Measurements from ENCODE around the gene NOL9. TPM values are rescaled to one million over a fixed set of nuclear protein-coding genes. Genes with fewer than 3 reads are reported as not detected.
A peak's percentile ranks its signal among the peaks of the same experiment; 100 is the strongest.

Gene NOL9
- total and polyA plus RNA-seq, 2 of the 13 experiments (the other 11 are each of a cell fraction or from before 2014, with no cell fraction given) = 18.0 to 24.7 TPM

DNA sequence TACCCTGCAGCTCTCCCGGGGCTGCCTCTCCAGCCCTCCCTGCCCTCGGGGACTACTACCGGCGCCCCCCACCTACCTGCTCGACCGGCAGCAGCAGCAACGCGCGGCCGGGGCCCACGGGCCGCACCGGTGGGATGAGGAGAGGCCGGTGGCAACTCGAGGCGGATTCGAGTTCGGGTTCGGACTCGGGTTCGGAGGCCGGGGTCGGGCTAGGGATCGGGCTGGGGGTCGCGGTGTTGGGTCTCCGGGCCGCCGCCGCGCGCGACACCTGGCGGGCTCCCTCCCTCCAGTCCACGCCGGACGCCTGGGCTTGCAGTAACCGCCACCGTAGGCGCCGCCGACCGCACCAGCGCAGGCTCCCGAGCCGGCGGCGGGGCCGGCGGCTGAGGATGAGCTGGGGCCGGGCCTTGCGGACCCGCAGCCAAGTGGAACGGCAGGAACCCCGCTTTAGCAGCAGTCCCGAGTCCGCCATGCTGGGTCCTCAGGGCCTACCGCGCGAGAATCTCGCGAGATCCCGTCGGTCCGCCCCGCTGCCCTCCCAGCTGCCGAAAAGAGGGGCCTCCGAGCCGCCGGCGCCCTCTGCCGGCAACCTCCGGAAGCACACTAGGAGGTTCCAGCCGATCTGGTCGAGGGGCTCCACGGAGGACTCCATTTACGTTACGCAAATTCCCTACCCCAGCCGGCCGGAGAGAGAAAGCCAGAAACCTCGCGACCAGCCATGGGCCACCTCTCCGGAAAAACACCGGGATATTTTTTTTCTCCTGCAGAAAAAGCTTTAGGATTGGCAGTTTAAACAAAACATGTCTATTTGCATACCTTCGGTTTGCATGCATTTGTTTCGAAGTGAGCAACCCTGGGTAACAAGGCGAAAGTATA, at the start of gene NOL9 (continued):
- peak; percentile 53 for TF ChIP-seq REPIN1 (CRISPR knock-in tag; IDR thresholded peaks at IDR 0.05; ENCODE audit: borderline replicate concordance, low read depth)
- no peak for TF ChIP-seq ONECUT2 (CRISPR knock-in tag; IDR thresholded peaks at IDR 0.05)
- TF ChIP-seq, protein P1, sequence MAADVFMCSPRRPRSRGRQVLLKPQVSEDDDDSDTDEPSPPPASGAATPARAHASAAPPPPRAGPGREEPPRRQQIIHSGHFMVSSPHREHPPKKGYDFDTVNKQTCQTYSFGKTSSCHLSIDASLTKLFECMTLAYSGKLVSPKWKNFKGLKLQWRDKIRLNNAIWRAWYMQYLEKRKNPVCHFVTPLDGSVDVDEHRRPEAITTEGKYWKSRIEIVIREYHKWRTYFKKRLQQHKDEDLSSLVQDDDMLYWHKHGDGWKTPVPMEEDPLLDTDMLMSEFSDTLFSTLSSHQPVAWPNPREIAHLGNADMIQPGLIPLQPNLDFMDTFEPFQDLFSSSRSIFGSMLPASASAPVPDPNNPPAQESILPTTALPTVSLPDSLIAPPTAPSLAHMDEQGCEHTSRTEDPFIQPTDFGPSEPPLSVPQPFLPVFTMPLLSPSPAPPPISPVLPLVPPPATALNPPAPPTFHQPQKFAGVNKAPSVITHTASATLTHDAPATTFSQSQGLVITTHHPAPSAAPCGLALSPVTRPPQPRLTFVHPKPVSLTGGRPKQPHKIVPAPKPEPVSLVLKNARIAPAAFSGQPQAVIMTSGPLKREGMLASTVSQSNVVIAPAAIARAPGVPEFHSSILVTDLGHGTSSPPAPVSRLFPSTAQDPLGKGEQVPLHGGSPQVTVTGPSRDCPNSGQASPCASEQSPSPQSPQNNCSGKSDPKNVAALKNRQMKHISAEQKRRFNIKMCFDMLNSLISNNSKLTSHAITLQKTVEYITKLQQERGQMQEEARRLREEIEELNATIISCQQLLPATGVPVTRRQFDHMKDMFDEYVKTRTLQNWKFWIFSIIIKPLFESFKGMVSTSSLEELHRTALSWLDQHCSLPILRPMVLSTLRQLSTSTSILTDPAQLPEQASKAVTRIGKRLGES (CRISPR knock-in tag; IDR thresholded peaks at IDR 0.05; ENCODE audit: borderline replicate concordance) = 0 out of 2 replicates have a peak, but pooled peaks have one; percentile 51
- no peak for TF ChIP-seq ZNF605 (CRISPR knock-in tag; IDR thresholded peaks at IDR 0.05)
- no peak for TF ChIP-seq ZNF570 (CRISPR knock-in tag; IDR thresholded peaks at IDR 0.05; ENCODE audit: borderline replicate concordance)
- TF ChIP-seq ZNF510 (CRISPR knock-in tag; IDR thresholded peaks at IDR 0.05; ENCODE audit: low read depth) = no peak
- TF ChIP-seq MTF2 (CRISPR knock-in tag; IDR thresholded peaks at IDR 0.05; ENCODE audit: borderline replicate concordance) = peak; percentile 74; the same call in 1 of the 2 replicates
- TF ChIP-seq, protein P2, sequence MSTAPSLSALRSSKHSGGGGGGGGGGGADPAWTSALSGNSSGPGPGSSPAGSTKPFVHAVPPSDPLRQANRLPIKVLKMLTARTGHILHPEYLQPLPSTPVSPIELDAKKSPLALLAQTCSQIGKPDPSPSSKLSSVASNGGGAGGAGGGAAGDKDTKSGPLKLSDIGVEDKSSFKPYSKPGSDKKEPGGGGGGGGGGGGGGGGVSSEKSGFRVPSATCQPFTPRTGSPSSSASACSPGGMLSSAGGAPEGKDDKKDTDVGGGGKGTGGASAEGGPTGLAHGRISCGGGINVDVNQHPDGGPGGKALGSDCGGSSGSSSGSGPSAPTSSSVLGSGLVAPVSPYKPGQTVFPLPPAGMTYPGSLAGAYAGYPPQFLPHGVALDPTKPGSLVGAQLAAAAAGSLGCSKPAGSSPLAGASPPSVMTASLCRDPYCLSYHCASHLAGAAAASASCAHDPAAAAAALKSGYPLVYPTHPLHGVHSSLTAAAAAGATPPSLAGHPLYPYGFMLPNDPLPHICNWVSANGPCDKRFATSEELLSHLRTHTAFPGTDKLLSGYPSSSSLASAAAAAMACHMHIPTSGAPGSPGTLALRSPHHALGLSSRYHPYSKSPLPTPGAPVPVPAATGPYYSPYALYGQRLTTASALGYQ (CRISPR knock-in tag; IDR thresholded peaks at IDR 0.05) = peak; percentile 78
- no peak for TF ChIP-seq STAT5B (CRISPR knock-in tag; IDR thresholded peaks at IDR 0.05)
- TF ChIP-seq, protein P3, sequence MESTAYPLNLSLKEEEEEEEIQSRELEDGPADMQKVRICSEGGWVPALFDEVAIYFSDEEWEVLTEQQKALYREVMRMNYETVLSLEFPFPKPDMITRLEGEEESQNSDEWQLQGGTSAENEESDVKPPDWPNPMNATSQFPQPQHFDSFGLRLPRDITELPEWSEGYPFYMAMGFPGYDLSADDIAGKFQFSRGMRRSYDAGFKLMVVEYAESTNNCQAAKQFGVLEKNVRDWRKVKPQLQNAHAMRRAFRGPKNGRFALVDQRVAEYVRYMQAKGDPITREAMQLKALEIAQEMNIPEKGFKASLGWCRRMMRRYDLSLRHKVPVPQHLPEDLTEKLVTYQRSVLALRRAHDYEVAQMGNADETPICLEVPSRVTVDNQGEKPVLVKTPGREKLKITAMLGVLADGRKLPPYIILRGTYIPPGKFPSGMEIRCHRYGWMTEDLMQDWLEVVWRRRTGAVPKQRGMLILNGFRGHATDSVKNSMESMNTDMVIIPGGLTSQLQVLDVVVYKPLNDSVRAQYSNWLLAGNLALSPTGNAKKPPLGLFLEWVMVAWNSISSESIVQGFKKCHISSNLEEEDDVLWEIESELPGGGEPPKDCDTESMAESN (CRISPR knock-in tag; conservative IDR thresholded peaks at IDR 0.05) = peak; percentile 79
- TF ChIP-seq GATA4 (IDR thresholded peaks at IDR 0.05; ENCODE audit: borderline replicate concordance, low read depth) = no peak
- TF ChIP-seq, protein P4, sequence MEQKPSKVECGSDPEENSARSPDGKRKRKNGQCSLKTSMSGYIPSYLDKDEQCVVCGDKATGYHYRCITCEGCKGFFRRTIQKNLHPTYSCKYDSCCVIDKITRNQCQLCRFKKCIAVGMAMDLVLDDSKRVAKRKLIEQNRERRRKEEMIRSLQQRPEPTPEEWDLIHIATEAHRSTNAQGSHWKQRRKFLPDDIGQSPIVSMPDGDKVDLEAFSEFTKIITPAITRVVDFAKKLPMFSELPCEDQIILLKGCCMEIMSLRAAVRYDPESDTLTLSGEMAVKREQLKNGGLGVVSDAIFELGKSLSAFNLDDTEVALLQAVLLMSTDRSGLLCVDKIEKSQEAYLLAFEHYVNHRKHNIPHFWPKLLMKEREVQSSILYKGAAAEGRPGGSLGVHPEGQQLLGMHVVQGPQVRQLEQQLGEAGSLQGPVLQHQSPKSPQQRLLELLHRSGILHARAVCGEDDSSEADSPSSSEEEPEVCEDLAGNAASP (CRISPR knock-in tag; IDR thresholded peaks at IDR 0.05; ENCODE audit: borderline replicate concordance) = 0 out of 2 replicates have a peak, but pooled peaks have one; percentile 41
- no peak for TF ChIP-seq ZNF12 (CRISPR knock-in tag; IDR thresholded peaks at IDR 0.05)
- TF ChIP-seq ZNF484 (CRISPR knock-in tag; IDR thresholded peaks at IDR 0.05; ENCODE audit: borderline replicate concordance, low read depth) = no peak
- TF ChIP-seq, protein P5, sequence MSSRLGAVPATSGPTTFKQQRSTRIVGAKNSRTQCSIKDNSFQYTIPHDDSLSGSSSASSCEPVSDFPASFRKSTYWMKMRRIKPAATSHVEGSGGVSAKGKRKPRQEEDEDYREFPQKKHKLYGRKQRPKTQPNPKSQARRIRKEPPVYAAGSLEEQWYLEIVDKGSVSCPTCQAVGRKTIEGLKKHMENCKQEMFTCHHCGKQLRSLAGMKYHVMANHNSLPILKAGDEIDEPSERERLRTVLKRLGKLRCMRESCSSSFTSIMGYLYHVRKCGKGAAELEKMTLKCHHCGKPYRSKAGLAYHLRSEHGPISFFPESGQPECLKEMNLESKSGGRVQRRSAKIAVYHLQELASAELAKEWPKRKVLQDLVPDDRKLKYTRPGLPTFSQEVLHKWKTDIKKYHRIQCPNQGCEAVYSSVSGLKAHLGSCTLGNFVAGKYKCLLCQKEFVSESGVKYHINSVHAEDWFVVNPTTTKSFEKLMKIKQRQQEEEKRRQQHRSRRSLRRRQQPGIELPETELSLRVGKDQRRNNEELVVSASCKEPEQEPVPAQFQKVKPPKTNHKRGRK (CRISPR knock-in tag; IDR thresholded peaks at IDR 0.05) = no peak
